Lower leg skin (tissue), 4 donors: Measurements from ENCODE around the gene VSIR. TPM values are rescaled to one million over a fixed set of nuclear protein-coding genes. Genes with fewer than 3 reads are reported as not detected.

ENCODE experiments used
- DNase-seq, 2 donors: peaks; one replicate each; pipeline ENCODE4 v3.0.0-alpha.2; 2019; ENCODE audit warnings: low spot score in 2 of 2
- H3K4me3 ChIP-seq: fragments of 200-600 bp; sonication (generic); 2 replicates; pipeline ENCODE4 v1.5.1; 2017; ENCODE audit warnings: mild to moderate bottlenecking, low read depth; ENCODE audit not compliant: poor library complexity, severe bottlenecking
- CTCF ChIP-seq, 3 donors: fragments of 450-650 bp; IDR thresholded peaks; one replicate each; pipeline ENCODE4 v1.5.1; 2016; ENCODE audit warnings: antibody characterized with exemption in 3 of 3, mild to moderate bottlenecking in 3 of 3, moderate library complexity in 2 of 3
- POLR2A ChIP-seq, 2 donors: fragments of 450-650 bp; IDR thresholded peaks; one replicate each; pipeline ENCODE4 v1.6.1; 2016 to 2017; ENCODE audit warnings: antibody characterized with exemption in 2 of 2, mild to moderate bottlenecking in 1 of 2, moderate library complexity in 1 of 2
- WGBS, 2 donors: methylation state at CpG; one replicate each; pipeline ENCODE4 v1.1.5; 2018; 5-methylcytosine and 5-hydroxymethylcytosine counted together
- intact Hi-C: fragments of 100-400 bp; cut with DNase I; formaldehyde crosslinking; loops from one replicate; pipeline ENCODE4 v1.15.0; 2023; ENCODE audit warnings: low total_unique reads
- total RNA-seq, 4 donors: library from RNA; depleted of rRNA; stranded (reverse); fragments of >200 nt; gene quantifications; one replicate each; pipeline ENCODE4 v1.1.0, GENCODE V29; 2016

Gene VSIR
- total RNA-seq, 4 donors from 2014 or later: 14.5 to 56.5 (median 23.2) TPM

- DNase-seq: no peak
- intact Hi-C loops: no loop called here
- 67 to 80% methylated on average over 4 of the region's 4 CpGs for WGBS, 2 donors
- no peak for TF ChIP-seq CTCF (IDR thresholded peaks at IDR 0.05)
- TF ChIP-seq POLR2A (IDR thresholded peaks at IDR 0.05): no peak
- no peak overlapping the region for H3K4me3 ChIP-seq
Observed at GRCh38 chr10:71743089-71743838, 30.1 kb downstream of the VSIR start.

GRCh38 chr10:71742301-71743088, 30.8 kb downstream of the VSIR start:
- WGBS, 2 donors: 60 to 64% methylated on average over 9 to 10 of the region's 10 CpGs
- DNase-seq: no peak
- intact Hi-C loops: no loop called here
- TF ChIP-seq POLR2A (IDR thresholded peaks at IDR 0.05): no peak
- TF ChIP-seq CTCF (IDR thresholded peaks at IDR 0.05): no peak
- H3K4me3 ChIP-seq: no peak overlapping the region

- DNase-seq: no peak
- TF ChIP-seq CTCF (IDR thresholded peaks at IDR 0.05): no peak
- TF ChIP-seq POLR2A (IDR thresholded peaks at IDR 0.05): no peak
- intact Hi-C loops: no loop called here
- WGBS, 2 donors: 97 to 98% methylated on average over 11 to 20 of the region's 20 CpGs
- H3K4me3 ChIP-seq: no peak overlapping the region
Observed at GRCh38 chr10:71741671-71742070, 31.6 kb downstream of the VSIR start.

- WGBS, 2 donors: 65 to 67% methylated on average over 4 of the region's 4 CpGs
- intact Hi-C loops: no loop called here
- TF ChIP-seq POLR2A (IDR thresholded peaks at IDR 0.05): no peak
- TF ChIP-seq CTCF (IDR thresholded peaks at IDR 0.05): no peak
- no peak overlapping the region for H3K4me3 ChIP-seq
- DNase-seq: no peak
Observed at GRCh38 chr10:71741029-71741428, 32.3 kb downstream of the VSIR start.

GRCh38 chr10:71740069-71740653, 33.2 kb downstream of the VSIR start:
- WGBS, 2 donors: 27 to 42% methylated on average over 9 of the region's 9 CpGs
- no peak for DNase-seq
- intact Hi-C loops: no loop called here
- H3K4me3 ChIP-seq: no peak overlapping the region
- no peak for TF ChIP-seq POLR2A (IDR thresholded peaks at IDR 0.05)
- no peak for TF ChIP-seq CTCF (IDR thresholded peaks at IDR 0.05)
